ENCODE results near the gene ZRANB3.

ZRANB3 gene

DNA sequence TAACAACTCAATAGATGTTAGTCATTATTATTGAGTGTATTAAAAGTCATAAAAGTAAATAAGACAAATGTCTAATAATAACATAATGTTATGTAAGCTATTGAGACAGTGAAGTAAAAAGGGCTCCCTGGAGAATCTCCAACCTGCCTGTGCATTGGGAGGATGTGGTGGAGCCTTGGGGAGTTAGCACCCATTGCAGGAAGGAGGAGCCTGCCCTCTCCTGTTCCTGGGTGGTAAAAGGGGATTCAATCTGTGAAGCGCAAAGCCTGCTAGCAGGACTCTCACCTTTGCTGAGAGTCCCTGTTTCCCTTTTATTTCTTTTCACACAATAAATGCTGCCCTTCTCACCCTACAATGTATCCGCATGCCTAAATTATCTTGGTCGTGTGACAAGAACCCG, 272.8 kb downstream of the ZRANB3 start:
- Histone ChIP-seq H3K27me3 (ENCODE audit: control insufficient read depth in 3 of 3, insufficient read depth in 3 of 3, low read depth in 1 of 3, low read length in 3 of 3) (no peaks in the 10 kb centered on the region), H2BK5ac (ENCODE audit: low read length) (no peak overlapping the region)
- WGBS, 2 donors (ENCODE audit: extremely low coverage in 2 of 2, insufficient read length in 2 of 2, insufficient replicate concordance in 1 of 2) = no CpG with 5 or more reads among the region's 4 CpGs

DNA sequence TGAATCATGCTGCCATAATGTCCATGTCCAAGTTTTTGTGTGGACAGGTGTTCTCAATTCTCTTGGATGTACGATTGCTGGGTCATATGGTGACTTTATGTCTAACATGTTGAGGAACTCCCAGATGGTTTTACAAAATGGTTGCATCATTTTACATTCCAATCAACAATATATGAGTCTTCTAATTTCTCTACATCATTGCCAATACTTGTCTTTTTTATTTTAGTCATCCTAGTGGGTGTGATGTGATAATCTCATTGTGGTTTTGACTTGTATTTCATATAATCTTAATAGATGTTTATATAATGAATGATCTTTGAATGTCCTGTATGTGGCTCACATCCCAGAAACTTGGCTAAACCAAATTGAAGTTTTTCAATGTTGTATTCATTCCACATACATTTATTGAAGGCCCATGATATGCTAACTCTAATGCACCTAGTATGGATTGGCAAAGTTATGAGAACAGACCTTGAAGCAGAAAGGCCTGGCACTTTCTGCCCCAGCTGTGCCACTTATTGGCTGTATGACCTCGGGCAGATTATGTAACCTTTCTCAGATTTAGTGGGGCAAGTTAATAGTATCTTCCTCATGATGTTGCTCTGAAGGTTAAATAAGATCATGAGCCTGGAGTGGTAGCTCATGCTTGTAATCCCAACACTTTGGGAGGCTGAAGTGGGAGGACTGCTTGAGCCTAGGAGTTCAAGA, 273.5 kb downstream of the ZRANB3 start:
- peaks cover 3% of the 10 kb centered on the region in 2 donors for H3K4me1 ChIP-seq (ENCODE audit: control insufficient read depth in 2 of 2, insufficient read depth in 1 of 2, low read depth in 1 of 2, low read length in 2 of 2)
- H2BK15ac ChIP-seq (ENCODE audit: low read length) = no peak overlapping the region
- H3K23ac ChIP-seq (ENCODE audit: low read depth, low read length, poor library complexity) = no peak overlapping the region
- no peak overlapping the region for H3K27ac ChIP-seq (replicated peaks; ENCODE audit: low read length)
- H3K9me3 ChIP-seq (replicated peaks in 1 of 2; ENCODE audit: control insufficient read depth in 2 of 2, insufficient read depth in 1 of 2, low read depth in 1 of 2, low read length in 2 of 2) = no peaks in the 10 kb centered on the region
- no CpG with 5 or more reads among the region's 2 CpGs for WGBS, 2 donors (ENCODE audit: extremely low coverage in 2 of 2, insufficient read length in 2 of 2, insufficient replicate concordance in 1 of 2)
- H4K91ac ChIP-seq (ENCODE audit: low read depth, low read length, poor library complexity) = no peak overlapping the region
- H3K4me2 ChIP-seq (ENCODE audit: insufficient read depth, low read length, poor library complexity, severe bottlenecking) = no peak overlapping the region
- H3K79me1 ChIP-seq (ENCODE audit: low read depth, low read length) = no peaks in the 10 kb centered on the region
- no peak overlapping the region for H2BK5ac ChIP-seq (ENCODE audit: low read length)
- H2AK5ac ChIP-seq (ENCODE audit: low read depth, low read length) = no peak overlapping the region
- H3K9ac ChIP-seq (ENCODE audit: low read depth, low read length, poor library complexity) = no peak overlapping the region
- no peak overlapping the region for H2BK12ac ChIP-seq (ENCODE audit: low read length)
- no peak overlapping the region for H3K4me3 ChIP-seq (ENCODE audit: low read length in 2 of 2)
- H3K18ac ChIP-seq (ENCODE audit: low read length) = no peak overlapping the region
- H4K8ac ChIP-seq (ENCODE audit: low read depth, low read length) = no peak overlapping the region
- H3K36me3 ChIP-seq (replicated peaks in 1 of 2; ENCODE audit: control insufficient read depth in 2 of 2, insufficient read depth in 2 of 2, low read length in 2 of 2) = no peaks in the 10 kb centered on the region
- H3K4ac ChIP-seq (ENCODE audit: low read length) = no peak overlapping the region
- no peak overlapping the region for H3K14ac ChIP-seq (ENCODE audit: low read length)
- H2BK120ac ChIP-seq (ENCODE audit: low read depth, low read length) = no peak overlapping the region
- no peaks in the 10 kb centered on the region for H3K27me3 ChIP-seq (ENCODE audit: control insufficient read depth in 3 of 3, insufficient read depth in 3 of 3, low read depth in 1 of 3, low read length in 3 of 3)
- H2AFZ ChIP-seq (ENCODE audit: low read length) = no peak overlapping the region
- no peak for DNase-seq (ENCODE audit: low spot score)

More for the DNA sequence above, 272.8 kb downstream of the ZRANB3 start:
- Histone ChIP-seq H3K23ac (ENCODE audit: low read depth, low read length, poor library complexity) (no peak overlapping the region), H4K8ac (ENCODE audit: low read depth, low read length) (no peak overlapping the region), H3K4me1 (ENCODE audit: control insufficient read depth in 2 of 2, insufficient read depth in 1 of 2, low read depth in 1 of 2, low read length in 2 of 2) (peaks cover under 1% of the 10 kb centered on the region in 2 donors), H2BK120ac (ENCODE audit: low read depth, low read length) (no peak overlapping the region), H2AFZ (ENCODE audit: low read length) (no peak overlapping the region), H3K14ac (ENCODE audit: low read length) (no peak overlapping the region), H3K4ac (ENCODE audit: low read length) (no peak overlapping the region), H3K9me3 (replicated peaks in 1 of 2; ENCODE audit: control insufficient read depth in 2 of 2, insufficient read depth in 1 of 2, low read depth in 1 of 2, low read length in 2 of 2) (no peaks in the 10 kb centered on the region), H3K18ac (ENCODE audit: low read length) (no peak overlapping the region), H2AK5ac (ENCODE audit: low read depth, low read length) (no peak overlapping the region), H3K9ac (ENCODE audit: low read depth, low read length, poor library complexity) (no peak overlapping the region), H2BK15ac (ENCODE audit: low read length) (no peak overlapping the region), H3K4me2 (ENCODE audit: insufficient read depth, low read length, poor library complexity, severe bottlenecking) (no peak overlapping the region), H4K91ac (ENCODE audit: low read depth, low read length, poor library complexity) (no peak overlapping the region), H2BK12ac (ENCODE audit: low read length) (no peak overlapping the region), H3K27ac (replicated peaks; ENCODE audit: low read length) (no peak overlapping the region), H3K4me3 (ENCODE audit: low read length in 2 of 2) (no peak overlapping the region), H3K79me1 (ENCODE audit: low read depth, low read length) (no peaks in the 10 kb centered on the region), H3K36me3 (replicated peaks in 1 of 2; ENCODE audit: control insufficient read depth in 2 of 2, insufficient read depth in 2 of 2, low read length in 2 of 2) (peaks cover 0 to 3% of the 10 kb centered on the region in 2 donors)
- DNase-seq (ENCODE audit: low spot score) = no peak

DNA sequence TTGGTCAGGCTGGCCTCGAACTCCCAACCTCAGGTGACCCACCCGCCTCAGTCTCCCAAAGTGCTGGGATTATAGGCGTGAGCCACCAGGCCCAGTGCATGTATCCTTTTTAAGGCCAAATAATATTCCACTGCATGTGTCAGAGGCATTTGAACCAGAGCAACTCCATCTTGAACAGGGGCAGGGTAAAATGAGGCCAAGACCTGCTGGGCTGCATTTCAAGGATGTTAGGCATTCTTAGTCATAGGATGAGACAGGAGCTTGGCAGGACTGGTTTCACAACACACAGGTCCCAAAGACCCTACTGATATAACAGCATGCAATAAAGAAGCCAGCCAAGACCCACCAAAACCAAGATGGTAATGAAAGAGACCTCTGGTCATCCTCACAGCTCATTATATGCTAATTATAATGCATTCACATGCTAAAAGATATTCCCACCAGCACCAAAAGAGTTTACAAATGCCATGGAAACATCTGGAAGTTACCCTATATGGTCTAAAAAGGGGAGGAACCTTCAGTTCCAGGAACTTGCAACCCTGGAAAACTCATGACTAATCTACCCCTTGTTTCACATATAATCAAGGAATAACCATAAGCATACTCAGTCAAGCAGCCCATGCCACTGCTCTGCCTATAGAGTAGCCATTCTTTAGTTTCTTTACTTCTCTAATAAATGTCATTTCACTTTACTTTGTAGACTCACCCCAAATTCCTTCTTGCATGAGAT, 274.3 kb downstream of the ZRANB3 start:
- Histone ChIP-seq H2BK15ac (ENCODE audit: low read length) (no peak overlapping the region), H3K4ac (ENCODE audit: low read length) (no peak overlapping the region), H4K8ac (ENCODE audit: low read depth, low read length) (no peak overlapping the region), H4K91ac (ENCODE audit: low read depth, low read length, poor library complexity) (no peak overlapping the region), H2BK5ac (ENCODE audit: low read length) (no peak overlapping the region), H2BK12ac (ENCODE audit: low read length) (no peak overlapping the region), H3K14ac (ENCODE audit: low read length) (no peak overlapping the region), H3K4me1 (ENCODE audit: control insufficient read depth in 2 of 2, insufficient read depth in 1 of 2, low read depth in 1 of 2, low read length in 2 of 2) (peaks cover 3% of the 10 kb centered on the region in 2 donors), H2AK5ac (ENCODE audit: low read depth, low read length) (no peak overlapping the region), H3K18ac (ENCODE audit: low read length) (no peak overlapping the region), H3K4me3 (ENCODE audit: low read length in 2 of 2) (no peak overlapping the region), H2AFZ (ENCODE audit: low read length) (no peak overlapping the region), H3K23ac (ENCODE audit: low read depth, low read length, poor library complexity) (no peak overlapping the region), H3K4me2 (ENCODE audit: insufficient read depth, low read length, poor library complexity, severe bottlenecking) (no peak overlapping the region), H2BK120ac (ENCODE audit: low read depth, low read length) (no peak overlapping the region), H3K27me3 (ENCODE audit: control insufficient read depth in 3 of 3, insufficient read depth in 3 of 3, low read depth in 1 of 3, low read length in 3 of 3) (no peaks in the 10 kb centered on the region), H3K9ac (ENCODE audit: low read depth, low read length, poor library complexity) (no peak overlapping the region), H3K27ac (replicated peaks; ENCODE audit: low read length) (no peak overlapping the region), H3K9me3 (replicated peaks in 1 of 2; ENCODE audit: control insufficient read depth in 2 of 2, insufficient read depth in 1 of 2, low read depth in 1 of 2, low read length in 2 of 2) (no peaks in the 10 kb centered on the region), H3K36me3 (replicated peaks in 1 of 2; ENCODE audit: control insufficient read depth in 2 of 2, insufficient read depth in 2 of 2, low read length in 2 of 2) (no peaks in the 10 kb centered on the region), H3K79me1 (ENCODE audit: low read depth, low read length) (no peaks in the 10 kb centered on the region)
- no peak for DNase-seq (ENCODE audit: low spot score)
- no CpG with 5 or more reads among the region's 3 CpGs for whole genome bisulfite sequencing, 2 donors (ENCODE audit: extremely low coverage in 2 of 2, insufficient read length in 2 of 2, insufficient replicate concordance in 1 of 2)

DNA sequence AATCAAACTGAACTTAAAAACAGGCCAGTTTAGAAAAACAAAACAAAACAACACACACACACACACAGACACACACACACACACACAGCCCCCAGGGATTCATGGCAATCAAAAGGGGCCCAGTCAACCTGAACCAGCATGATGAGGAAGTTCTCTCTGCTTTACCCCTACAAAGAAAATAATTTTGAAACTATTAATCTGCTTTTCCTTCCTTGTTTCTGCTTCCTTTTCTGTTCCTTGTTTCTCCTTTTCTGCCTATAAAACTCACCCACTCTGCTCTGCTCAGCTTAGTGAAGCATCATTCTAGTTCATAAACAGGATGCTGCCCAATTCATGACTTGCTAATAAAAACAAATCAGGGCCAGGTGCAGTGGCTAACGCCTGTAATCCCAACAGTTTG, 275.8 kb downstream of the ZRANB3 start:
- Histone ChIP-seq H3K23ac (ENCODE audit: low read depth, low read length, poor library complexity) (no peak overlapping the region), H2BK5ac (ENCODE audit: low read length) (no peak overlapping the region), H3K4me1 (ENCODE audit: control insufficient read depth in 2 of 2, insufficient read depth in 1 of 2, low read depth in 1 of 2, low read length in 2 of 2) (peaks cover 3% of the 10 kb centered on the region in 2 donors), H3K9ac (ENCODE audit: low read depth, low read length, poor library complexity) (no peak overlapping the region), H3K4ac (ENCODE audit: low read length) (no peak overlapping the region), H2AK5ac (ENCODE audit: low read depth, low read length) (no peak overlapping the region), H3K27ac (replicated peaks; ENCODE audit: low read length) (no peak overlapping the region), H4K8ac (ENCODE audit: low read depth, low read length) (no peak overlapping the region), H3K79me1 (ENCODE audit: low read depth, low read length) (no peaks in the 10 kb centered on the region), H3K27me3 (ENCODE audit: control insufficient read depth in 3 of 3, insufficient read depth in 3 of 3, low read depth in 1 of 3, low read length in 3 of 3) (no peaks in the 10 kb centered on the region), H3K14ac (ENCODE audit: low read length) (no peak overlapping the region), H4K91ac (ENCODE audit: low read depth, low read length, poor library complexity) (no peak overlapping the region), H3K4me2 (ENCODE audit: insufficient read depth, low read length, poor library complexity, severe bottlenecking) (no peak overlapping the region), H3K4me3 (ENCODE audit: low read length in 2 of 2) (no peak overlapping the region), H2BK120ac (ENCODE audit: low read depth, low read length) (no peak overlapping the region), H3K36me3 (replicated peaks in 1 of 2; ENCODE audit: control insufficient read depth in 2 of 2, insufficient read depth in 2 of 2, low read length in 2 of 2) (no peaks in the 10 kb centered on the region), H2AFZ (ENCODE audit: low read length) (no peak overlapping the region), H2BK12ac (ENCODE audit: low read length) (no peak overlapping the region), H3K9me3 (replicated peaks in 1 of 2; ENCODE audit: control insufficient read depth in 2 of 2, insufficient read depth in 1 of 2, low read depth in 1 of 2, low read length in 2 of 2) (peaks cover 0 to 8% of the 10 kb centered on the region in 2 donors), H3K18ac (ENCODE audit: low read length) (no peak overlapping the region), H2BK15ac (ENCODE audit: low read length) (no peak overlapping the region)
- no peak for DNase-seq (ENCODE audit: low spot score)
- WGBS, 2 donors (ENCODE audit: extremely low coverage in 2 of 2, insufficient read length in 2 of 2, insufficient replicate concordance in 1 of 2) = no CpG with 5 or more reads among the region's 1 CpG
